ENCODE measurements around the gene CCDC85C.
"Not testable (repeated sequence)": the region's sequence is repeated elsewhere in the genome, so short reads cannot be mapped to it uniquely, and the experiment has no call there.

Gene CCDC85C

GRCh38 chr14:99603471-99604277 lies at the start of gene CCDC85C:
Gene CCDC85C (minus strand): TSS chr14:99604207. CDS start chr14:99603959, 248 bp downstream.
- peak; percentile 22 for DNase-seq (ENCODE audit: low read depth)

GRCh38 chr14:99651953-99652746 lies 48.1 kb upstream of the CCDC85C start:
- no peak for DNase-seq (ENCODE audit: low read depth)

DNA sequence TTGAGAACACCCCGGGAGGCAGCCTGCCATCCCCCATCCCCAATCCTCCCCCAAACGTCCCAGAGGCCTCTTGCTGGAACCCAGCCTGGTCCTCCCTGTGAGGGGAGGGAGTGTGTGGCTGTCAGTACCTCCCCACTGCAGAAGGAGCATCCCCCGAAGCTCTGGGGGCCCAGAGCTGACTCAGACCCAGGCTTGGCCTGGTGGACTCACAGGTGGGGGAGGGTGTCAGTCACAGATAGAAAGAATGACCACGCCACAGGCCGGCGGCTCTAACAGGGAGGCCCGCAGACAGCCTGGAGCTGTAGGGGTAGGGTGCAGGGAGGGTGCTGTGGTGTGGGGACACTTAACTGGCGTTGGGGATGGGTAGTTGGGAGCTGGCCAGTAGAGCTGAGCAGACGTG lies 46.2 kb upstream of the CCDC85C start:
- no peak for DNase-seq (ENCODE audit: low read depth)

GRCh38 chr14:99649643-99650042 lies 45.6 kb upstream of the CCDC85C start:
- no peak for DNase-seq (ENCODE audit: low read depth)

- DNase-seq (ENCODE audit: low read depth) = no peak
These were observed 45.2 kb upstream of the CCDC85C start for GRCh38 chr14:99649219-99649618.

DNA sequence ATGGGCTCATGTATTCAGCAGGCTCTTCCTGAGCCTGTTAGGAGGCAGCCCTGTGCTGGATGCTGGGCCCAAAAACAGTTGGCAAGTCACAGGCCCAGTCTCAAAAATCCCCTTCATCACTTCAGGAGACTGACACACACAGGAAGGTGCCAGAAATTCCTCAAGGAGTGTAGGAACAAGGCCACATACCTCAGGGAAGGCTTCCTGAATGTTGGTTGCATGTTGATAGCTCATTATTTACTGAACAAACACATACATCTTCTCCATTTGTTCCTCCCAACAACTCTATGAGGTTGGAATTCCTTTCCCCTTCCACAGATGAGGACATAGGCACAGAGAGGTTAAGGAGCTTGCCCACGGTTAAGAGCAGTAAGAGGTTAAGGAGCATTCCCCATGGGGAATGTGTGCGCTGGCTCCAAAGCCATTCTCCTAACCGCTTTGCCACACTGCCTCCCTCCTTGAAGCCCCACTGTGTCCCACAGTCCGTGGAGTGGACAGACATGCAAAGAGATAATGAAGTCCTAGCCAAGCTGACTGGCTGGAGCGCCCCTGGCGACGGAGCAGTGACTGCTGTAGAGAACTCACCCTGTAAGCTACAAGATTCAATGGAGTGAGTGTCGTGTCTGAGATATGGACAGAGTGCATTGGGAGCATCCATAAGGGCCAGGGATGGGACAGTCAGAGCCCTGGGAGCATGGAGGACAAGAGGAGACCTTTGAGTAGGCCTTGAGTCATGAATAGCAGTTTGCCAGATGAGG lies 44.2 kb upstream of the CCDC85C start:
- no peak for DNase-seq (ENCODE audit: low read depth)

DNA sequence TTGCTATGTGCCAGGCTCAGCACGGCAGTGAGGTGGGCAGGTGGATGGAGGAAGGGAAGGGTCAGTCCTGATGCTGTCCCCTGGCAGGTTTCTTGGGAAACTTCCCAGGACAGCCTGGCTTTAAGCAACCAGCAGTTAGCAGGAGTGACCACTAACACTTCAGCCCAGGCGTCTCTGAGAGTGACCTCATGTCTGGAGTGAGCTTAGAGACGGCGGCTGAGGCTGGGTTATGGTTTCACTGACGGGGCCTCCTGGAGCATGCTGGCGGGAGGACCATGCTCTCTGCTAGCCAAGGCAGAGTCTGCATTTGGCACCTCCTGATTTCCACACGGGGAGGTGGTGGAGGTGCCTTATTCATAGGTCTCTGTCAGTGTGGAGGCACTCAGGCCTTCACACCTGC lies 43.4 kb upstream of the CCDC85C start:
- DNase-seq (ENCODE audit: low read depth) = no peak

GRCh38 chr14:99645545-99646505 lies 41.8 kb upstream of the CCDC85C start:
- DNase-seq (ENCODE audit: low read depth) = no peak

GRCh38 chr14:99644723-99645544 lies 40.9 kb upstream of the CCDC85C start, which contains the start of gene HHIPL1:
Gene HHIPL1 (plus strand): TSS chr14:99645129. CDS start chr14:99645208, 79 bp downstream.
- DNase-seq (ENCODE audit: low read depth) = no peak

GRCh38 chr14:99644035-99644587 lies 40.1 kb upstream of the CCDC85C start:
- DNase-seq (ENCODE audit: low read depth) = no peak

DNA sequence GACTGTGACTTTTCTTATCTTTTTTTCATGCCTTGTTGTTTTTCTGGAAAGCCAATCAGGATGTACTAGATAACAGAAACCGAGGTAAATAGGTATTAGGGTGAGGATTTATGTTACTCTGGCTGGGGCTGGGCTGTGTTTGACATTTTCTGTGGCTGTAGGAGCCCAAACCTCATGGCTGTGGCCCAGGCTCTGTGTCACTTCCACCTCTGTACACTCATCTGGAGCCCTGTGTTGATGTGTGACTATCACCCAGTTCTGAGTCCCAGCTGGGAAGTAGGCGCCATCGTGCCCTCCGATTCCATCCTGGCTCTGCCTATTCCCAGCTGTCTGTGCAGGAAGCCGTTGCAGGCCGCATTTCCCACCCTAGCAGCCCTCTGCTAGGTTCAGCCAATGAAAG lies 39.3 kb upstream of the CCDC85C start:
- DNase-seq (ENCODE audit: low read depth) = no peak

DNA sequence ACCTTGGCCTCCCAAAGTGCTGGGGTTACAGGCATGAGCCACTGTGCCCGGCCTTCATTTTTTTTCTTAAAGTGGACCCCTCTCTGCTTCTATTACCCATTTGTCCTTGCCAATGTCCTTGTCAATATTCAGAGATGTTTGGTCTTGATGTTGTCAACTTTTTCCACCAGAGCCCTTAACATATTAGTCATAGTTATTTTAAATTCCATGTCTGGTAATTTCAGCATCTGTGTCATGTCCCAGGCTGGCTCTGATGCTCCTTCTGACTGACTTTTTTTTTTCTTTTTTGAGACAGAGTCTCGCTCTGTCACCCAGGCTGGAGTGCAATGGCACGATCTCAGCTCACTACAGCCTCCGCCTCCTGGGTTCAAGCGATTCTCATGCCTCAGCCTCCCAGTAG lies 38.8 kb upstream of the CCDC85C start:
- DNase-seq (ENCODE audit: low read depth) = not testable (repeated sequence)

GRCh38 chr14:99637624-99638023 lies 33.6 kb upstream of the CCDC85C start:
- no peak for DNase-seq (ENCODE audit: low read depth)

- no peak for DNase-seq (ENCODE audit: low read depth)
These were observed 32.5 kb upstream of the CCDC85C start for GRCh38 chr14:99636487-99636886.

- DNase-seq (ENCODE audit: low read depth) = no peak
These were observed 31.1 kb upstream of the CCDC85C start for GRCh38 chr14:99635116-99635515.

DNA sequence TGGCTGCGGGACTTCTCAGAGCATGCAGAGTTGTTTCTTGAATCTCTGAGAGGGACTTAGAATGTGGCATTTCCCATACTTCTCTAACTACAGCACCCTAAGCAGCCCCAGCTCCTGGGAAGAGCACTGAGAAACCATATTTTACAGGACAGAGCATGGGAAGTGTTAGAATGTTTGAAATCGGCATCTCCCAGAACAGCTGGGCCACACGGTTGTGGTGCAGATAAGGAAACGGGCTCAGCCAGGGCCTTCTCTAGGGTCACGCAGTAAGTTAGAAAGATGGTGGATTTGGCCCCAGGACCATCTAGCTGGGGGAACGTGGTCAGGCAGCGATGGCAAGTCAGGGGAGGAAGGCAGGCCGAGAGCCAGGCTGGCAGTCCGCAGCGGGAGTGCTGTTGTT lies 30.4 kb upstream of the CCDC85C start:
- DNase-seq (ENCODE audit: low read depth) = no peak

GRCh38 chr14:99633918-99634317 lies 29.9 kb upstream of the CCDC85C start:
- DNase-seq (ENCODE audit: low read depth) = no peak

- DNase-seq (ENCODE audit: low read depth) = no peak
These were observed 29.1 kb upstream of the CCDC85C start for GRCh38 chr14:99633141-99633540.

GRCh38 chr14:99632410-99633035 lies 28.5 kb upstream of the CCDC85C start:
- no peak for DNase-seq (ENCODE audit: low read depth)

- DNase-seq (ENCODE audit: low read depth) = no peak
These were observed 26.2 kb upstream of the CCDC85C start for GRCh38 chr14:99630202-99630601.
